Neuronal stem cell (in vitro differentiated cells): ENCODE data around the gene CENPV.
"Not testable (repeated sequence)": the region's sequence is repeated elsewhere in the genome, so short reads cannot be mapped to it uniquely, and the experiment has no call there.

Source experiments
- DNase-seq: peaks from one replicate; pipeline ENCODE4 v3.0.0-alpha.2; 2013; ENCODE audit warnings: low spot score
- H2AFZ ChIP-seq: one replicate; pipeline ENCODE4 v1.6.1; 2013; ENCODE audit warnings: mild to moderate bottlenecking, low read length, inconsistent platforms
- H2AK5ac ChIP-seq: 2 replicates; pipeline ENCODE4 v1.6.1; 2013; ENCODE audit warnings: low read depth, mild to moderate bottlenecking, inconsistent platforms, low read length, moderate library complexity, mixed read lengths
- H2BK120ac ChIP-seq: 2 replicates; pipeline ENCODE4 v1.6.1; 2013; ENCODE audit warnings: low read depth, mild to moderate bottlenecking, inconsistent platforms, low read length, moderate library complexity, mixed read lengths
- H2BK12ac ChIP-seq: one replicate; pipeline ENCODE4 v1.6.1; 2013; ENCODE audit warnings: low read length, inconsistent platforms
- H2BK15ac ChIP-seq: 2 replicates; pipeline ENCODE4 v1.6.1; 2013; ENCODE audit warnings: mild to moderate bottlenecking, low read length, inconsistent platforms, mixed read lengths
- H2BK5ac ChIP-seq: one replicate; pipeline ENCODE4 v1.6.1; 2013; ENCODE audit warnings: inconsistent platforms, mild to moderate bottlenecking, low read length, moderate library complexity
- H3K14ac ChIP-seq: one replicate; pipeline ENCODE4 v1.6.1; 2013; ENCODE audit warnings: low read length, inconsistent platforms
- H3K18ac ChIP-seq: 2 replicates; pipeline ENCODE4 v1.6.1; 2013; ENCODE audit warnings: low read length, inconsistent platforms
- H3K23ac ChIP-seq: 2 replicates; pipeline ENCODE4 v1.6.1; 2013; ENCODE audit warnings: low read depth, mild to moderate bottlenecking, mixed read lengths, low read length, inconsistent platforms; ENCODE audit not compliant: poor library complexity
- H3K27ac ChIP-seq: replicated peaks from 3 replicates; pipeline ENCODE4 v1.5.1; 2013; ENCODE audit warnings: low read length, inconsistent platforms
- H3K27me3 ChIP-seq, 3 experiments: 2 replicates each; pipeline ENCODE4 v1.6.1; 2013; ENCODE audit warnings: low read length in 3 of 3, mild to moderate bottlenecking in 2 of 3, inconsistent platforms in 1 of 3, low read depth in 1 of 3, mixed read lengths in 1 of 3, moderate library complexity in 1 of 3; ENCODE audit not compliant: control insufficient read depth in 3 of 3, insufficient read depth in 3 of 3
- H3K36me3 ChIP-seq, 2 donors: replicated peaks in 1 of 2; 2 replicates each; pipeline ENCODE4 v1.6.1; 2013; ENCODE audit warnings: low read length in 2 of 2; ENCODE audit not compliant: control insufficient read depth in 2 of 2, insufficient read depth in 2 of 2
- H3K4ac ChIP-seq: 2 replicates; pipeline ENCODE4 v1.6.1; 2013; ENCODE audit warnings: inconsistent platforms, mild to moderate bottlenecking, low read length, moderate library complexity
- H3K4me1 ChIP-seq, 2 donors: 1 replicate in 1 of 2; 2 replicates in 1 of 2; pipeline ENCODE4 v1.6.1; 2013; ENCODE audit warnings: low read length in 2 of 2, low read depth in 1 of 2; ENCODE audit not compliant: control insufficient read depth in 2 of 2, insufficient read depth in 1 of 2
- H3K4me2 ChIP-seq: one replicate; pipeline ENCODE4 v1.6.1; 2013; ENCODE audit warnings: mild to moderate bottlenecking, low read length, inconsistent platforms; ENCODE audit not compliant: insufficient read depth, poor library complexity, severe bottlenecking
- H3K4me3 ChIP-seq, 2 donors: 2 replicates each; pipeline ENCODE4 v1.5.1; 2013; ENCODE audit warnings: low read length in 2 of 2, mild to moderate bottlenecking in 2 of 2, inconsistent platforms in 1 of 2, moderate library complexity in 1 of 2
- H3K79me1 ChIP-seq: one replicate; pipeline ENCODE4 v1.6.1; 2013; ENCODE audit warnings: low read depth, mild to moderate bottlenecking, inconsistent platforms, low read length, moderate library complexity
- H3K9ac ChIP-seq: one replicate; pipeline ENCODE4 v1.6.1; 2013; ENCODE audit warnings: mild to moderate bottlenecking, low read depth, low read length, inconsistent platforms; ENCODE audit not compliant: poor library complexity
- H3K9me3 ChIP-seq, 2 donors: replicated peaks in 1 of 2; 2 replicates each; pipeline versions ENCODE3 to v1.6.1; 2013; ENCODE audit warnings: low read length in 2 of 2, mild to moderate bottlenecking in 2 of 2, inconsistent platforms in 1 of 2, low read depth in 1 of 2, mixed read lengths in 1 of 2, moderate library complexity in 1 of 2; ENCODE audit not compliant: control insufficient read depth in 2 of 2, insufficient read depth in 1 of 2
- H4K8ac ChIP-seq: one replicate; pipeline ENCODE4 v1.6.1; 2013; ENCODE audit warnings: low read depth, mild to moderate bottlenecking, inconsistent platforms, low read length, moderate library complexity
- H4K91ac ChIP-seq: one replicate; pipeline ENCODE4 v1.6.1; 2013; ENCODE audit warnings: low read length, low read depth, mild to moderate bottlenecking, inconsistent platforms; ENCODE audit not compliant: poor library complexity
- WGBS, 2 donors: extraction: QIAGEN DNeasy Blood & Tissue Kit; methylation state at CpG; one replicate each; pipeline ENCODE4 v1.1.7; 2013; ENCODE audit warnings: missing lambda C conversion rate in 2 of 2, mixed read lengths in 1 of 2; ENCODE audit not compliant: insufficient read length in 2 of 2, insufficient replicate concordance in 1 of 2; ENCODE audit errors: extremely low coverage in 2 of 2; 5-methylcytosine and 5-hydroxymethylcytosine counted together

Gene CENPV

DNA sequence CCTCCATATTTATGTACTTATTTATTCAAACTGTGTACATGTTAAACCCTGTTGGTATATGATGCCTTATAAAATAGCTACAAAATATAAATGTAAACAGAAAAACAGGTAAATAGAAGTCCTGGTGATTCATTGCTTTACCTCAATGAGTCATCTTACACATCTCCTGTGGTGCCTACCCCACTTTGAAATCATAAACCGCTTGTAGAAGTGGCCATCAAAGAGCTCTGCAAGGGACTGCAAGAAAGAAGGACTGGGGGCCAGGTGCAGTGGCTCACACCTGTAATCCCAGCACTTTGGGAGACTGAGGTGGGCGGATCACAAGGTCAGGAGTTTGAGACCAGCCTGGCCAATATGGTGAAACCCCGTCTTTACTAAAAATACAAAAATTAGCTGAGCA is 57.2 kb downstream of the CENPV start:
- DNase-seq, H2AK5ac ChIP-seq, H3K9me3 ChIP-seq, H3K18ac ChIP-seq, H3K27me3 ChIP-seq, H3K79me1 ChIP-seq, H3K4me2 ChIP-seq, H3K4me3 ChIP-seq, H4K91ac ChIP-seq, H4K8ac ChIP-seq, H3K14ac ChIP-seq, H2BK120ac ChIP-seq, H2BK12ac ChIP-seq, H3K4me1 ChIP-seq, H3K4ac ChIP-seq, H3K27ac ChIP-seq, H3K9ac ChIP-seq, H3K23ac ChIP-seq, H2AFZ ChIP-seq, H2BK5ac ChIP-seq, H2BK15ac ChIP-seq: not testable (repeated sequence)
- H3K36me3 ChIP-seq = peaks cover 1 to 12% of the 10 kb centered on the region in 2 donors
- no CpG with 5 or more reads among the region's 3 CpGs for WGBS, 2 donors

DNA sequence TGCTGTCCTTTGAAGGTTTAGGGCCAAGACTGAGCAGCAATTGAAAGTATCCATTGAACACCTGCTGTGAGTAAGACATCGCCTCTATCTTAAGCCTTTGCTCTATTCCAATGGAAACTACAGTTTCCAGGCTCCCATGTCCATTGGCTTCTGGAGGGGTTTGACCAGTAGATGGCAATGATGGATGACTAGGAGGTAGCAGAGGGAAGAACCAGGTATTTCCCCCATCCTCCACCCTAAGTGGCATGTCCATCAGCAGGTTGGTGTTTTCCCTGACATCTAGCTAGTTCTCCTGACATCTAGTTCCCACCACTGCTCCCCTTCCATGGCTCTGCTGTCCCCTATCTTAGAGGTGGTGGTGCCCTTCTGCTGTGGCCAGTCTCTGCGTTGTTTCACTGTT is 58.7 kb downstream of the CENPV start:
- DNase-seq = no peak
- Histone ChIP-seq H3K79me1 (no peaks in the 10 kb centered on the region), H2BK5ac (no peak overlapping the region), H3K23ac (no peak overlapping the region), H3K18ac (no peak overlapping the region), H3K4ac (no peak overlapping the region), H3K14ac (no peak overlapping the region), H3K4me1 (peaks cover 0 to 7% of the 10 kb centered on the region in 2 donors), H2BK12ac (no peak overlapping the region), H2AFZ (no peak overlapping the region), H3K27ac (no peak overlapping the region), H3K9me3 (no peaks in the 10 kb centered on the region), H3K36me3 (peaks cover 1 to 2% of the 10 kb centered on the region in 2 donors), H4K91ac (no peak overlapping the region), H3K9ac (no peak overlapping the region), H3K4me2 (no peak overlapping the region), H4K8ac (no peak overlapping the region), H2BK15ac (no peak overlapping the region), H2BK120ac (no peak overlapping the region), H2AK5ac (no peak overlapping the region), H3K27me3 (no peaks in the 10 kb centered on the region), H3K4me3 (no peak overlapping the region)
- WGBS, 2 donors = no CpG with 5 or more reads among the region's 2 CpGs

DNA sequence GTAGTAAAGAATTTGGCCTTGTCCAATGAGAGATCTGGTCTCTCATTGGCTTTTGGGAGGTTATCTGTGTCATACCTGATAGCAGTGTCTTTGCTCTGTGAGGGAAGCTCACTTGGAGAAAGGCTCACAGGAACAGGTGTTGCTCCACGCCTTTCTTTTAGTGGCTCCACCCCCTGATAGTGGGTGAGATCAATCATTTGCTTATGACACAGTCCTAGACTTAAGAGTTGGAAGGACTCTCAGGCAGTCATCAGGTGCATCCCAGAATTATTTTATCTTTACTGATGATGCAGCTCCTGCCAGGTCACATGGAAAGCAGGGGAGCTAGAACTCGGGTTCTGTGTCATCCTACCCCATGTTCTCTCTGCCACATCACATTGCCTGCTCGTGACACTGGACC is 59.3 kb downstream of the CENPV start:
- no peak overlapping the region for H4K8ac ChIP-seq
- no peak overlapping the region for H2BK120ac ChIP-seq
- no peak overlapping the region for H3K4me3 ChIP-seq
- H3K27ac ChIP-seq = no peak overlapping the region
- H2AFZ ChIP-seq = no peak overlapping the region
- H3K4me2 ChIP-seq = no peak overlapping the region
- H3K18ac ChIP-seq = no peak overlapping the region
- WGBS, 2 donors = no CpG with 5 or more reads among the region's 3 CpGs
- no peak overlapping the region for H2BK5ac ChIP-seq
- H3K9me3 ChIP-seq = no peaks in the 10 kb centered on the region
- H2AK5ac ChIP-seq = no peak overlapping the region
- H3K36me3 ChIP-seq = peaks cover 0 to 1% of the 10 kb centered on the region in 2 donors
- H3K27me3 ChIP-seq = no peaks in the 10 kb centered on the region
- H3K14ac ChIP-seq = no peak overlapping the region
- peaks cover 0 to 7% of the 10 kb centered on the region in 2 donors for H3K4me1 ChIP-seq
- no peak for DNase-seq
- H3K23ac ChIP-seq = no peak overlapping the region
- no peak overlapping the region for H3K4ac ChIP-seq
- H2BK15ac ChIP-seq = no peak overlapping the region
- H3K9ac ChIP-seq = no peak overlapping the region
- H3K79me1 ChIP-seq = no peaks in the 10 kb centered on the region
- no peak overlapping the region for H2BK12ac ChIP-seq
- H4K91ac ChIP-seq = no peak overlapping the region
